ENCODE data around the gene RNF126. TPM values are rescaled to one million over a fixed set of nuclear protein-coding genes. Genes with fewer than 3 reads are reported as not detected.

The RNF126 gene
- polyA plus RNA-seq, 1 donor from 2014 or later, result 33.7 TPM

DNA sequence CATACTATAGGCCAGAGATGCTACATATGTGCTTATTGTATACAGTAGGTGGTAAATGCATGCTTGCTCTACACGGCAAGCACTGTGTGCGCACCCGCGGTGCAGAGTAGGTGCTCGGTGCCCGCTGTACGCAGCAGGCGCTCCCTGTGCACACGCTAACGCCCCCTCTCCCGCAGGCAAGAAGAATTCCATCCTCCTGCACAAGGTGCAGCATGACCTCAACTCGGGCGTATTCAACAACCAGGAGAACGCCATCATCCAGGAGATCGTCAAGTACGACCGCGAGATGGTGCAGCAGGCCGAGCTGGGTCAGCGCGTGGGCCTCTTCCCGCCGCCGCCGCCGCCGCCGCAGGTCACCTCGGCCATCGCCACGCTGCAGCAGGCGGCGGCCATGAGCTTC is 47.4 kb downstream of the RNF126 start:
- no peak overlapping the region for H3K27ac ChIP-seq (ENCODE audit: low read length)
- H3K4me3 ChIP-seq (ENCODE audit: low read length), result no peak overlapping the region
- no peaks in the 10 kb centered on the region for H4K20me1 ChIP-seq (ENCODE audit: insufficient read depth)
- no peaks in the 10 kb centered on the region for H3K27me3 ChIP-seq (ENCODE audit: insufficient read depth, low read depth, low read length)
- no peak overlapping the region for H3K4me2 ChIP-seq (ENCODE audit: low read length)
- H3F3A ChIP-seq (ENCODE audit: insufficient read depth, low read length, poor library complexity, severe bottlenecking), result no peaks in the 10 kb centered on the region
- H3K36me3 ChIP-seq (ENCODE audit: insufficient read depth, low read length), result no peaks in the 10 kb centered on the region
- H3K79me2 ChIP-seq (replicated peaks; ENCODE audit: insufficient read depth, low read length), result no peaks in the 10 kb centered on the region
- no peak overlapping the region for H2AFZ ChIP-seq (ENCODE audit: low read depth, low read length)
- no peak overlapping the region for H3K9ac ChIP-seq (ENCODE audit: low read length)
- TF ChIP-seq EP300 (conservative IDR thresholded peaks at IDR 0.05; ENCODE audit: poor library complexity, severe bottlenecking) (no peak), MXI1 (conservative IDR thresholded peaks at IDR 0.05; ENCODE audit: poor library complexity, severe bottlenecking) (no peak), EZH2 (IDR thresholded peaks at IDR 0.05; ENCODE audit: borderline replicate concordance, insufficient read depth, low read length, poor library complexity, severe bottlenecking) (no peak), SMC3 (conservative IDR thresholded peaks at IDR 0.05; ENCODE audit: poor library complexity) (no peak), TAF1 (IDR thresholded peaks at IDR 0.05; ENCODE audit: low read depth) (no peak), RAD21 (conservative IDR thresholded peaks at IDR 0.05) (no peak)
- TF ChIP-seq, protein P1, sequence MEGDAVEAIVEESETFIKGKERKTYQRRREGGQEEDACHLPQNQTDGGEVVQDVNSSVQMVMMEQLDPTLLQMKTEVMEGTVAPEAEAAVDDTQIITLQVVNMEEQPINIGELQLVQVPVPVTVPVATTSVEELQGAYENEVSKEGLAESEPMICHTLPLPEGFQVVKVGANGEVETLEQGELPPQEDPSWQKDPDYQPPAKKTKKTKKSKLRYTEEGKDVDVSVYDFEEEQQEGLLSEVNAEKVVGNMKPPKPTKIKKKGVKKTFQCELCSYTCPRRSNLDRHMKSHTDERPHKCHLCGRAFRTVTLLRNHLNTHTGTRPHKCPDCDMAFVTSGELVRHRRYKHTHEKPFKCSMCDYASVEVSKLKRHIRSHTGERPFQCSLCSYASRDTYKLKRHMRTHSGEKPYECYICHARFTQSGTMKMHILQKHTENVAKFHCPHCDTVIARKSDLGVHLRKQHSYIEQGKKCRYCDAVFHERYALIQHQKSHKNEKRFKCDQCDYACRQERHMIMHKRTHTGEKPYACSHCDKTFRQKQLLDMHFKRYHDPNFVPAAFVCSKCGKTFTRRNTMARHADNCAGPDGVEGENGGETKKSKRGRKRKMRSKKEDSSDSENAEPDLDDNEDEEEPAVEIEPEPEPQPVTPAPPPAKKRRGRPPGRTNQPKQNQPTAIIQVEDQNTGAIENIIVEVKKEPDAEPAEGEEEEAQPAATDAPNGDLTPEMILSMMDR (IDR thresholded peaks at IDR 0.05; ENCODE audit: poor library complexity, severe bottlenecking), result no peak
- TF ChIP-seq, protein P2, sequence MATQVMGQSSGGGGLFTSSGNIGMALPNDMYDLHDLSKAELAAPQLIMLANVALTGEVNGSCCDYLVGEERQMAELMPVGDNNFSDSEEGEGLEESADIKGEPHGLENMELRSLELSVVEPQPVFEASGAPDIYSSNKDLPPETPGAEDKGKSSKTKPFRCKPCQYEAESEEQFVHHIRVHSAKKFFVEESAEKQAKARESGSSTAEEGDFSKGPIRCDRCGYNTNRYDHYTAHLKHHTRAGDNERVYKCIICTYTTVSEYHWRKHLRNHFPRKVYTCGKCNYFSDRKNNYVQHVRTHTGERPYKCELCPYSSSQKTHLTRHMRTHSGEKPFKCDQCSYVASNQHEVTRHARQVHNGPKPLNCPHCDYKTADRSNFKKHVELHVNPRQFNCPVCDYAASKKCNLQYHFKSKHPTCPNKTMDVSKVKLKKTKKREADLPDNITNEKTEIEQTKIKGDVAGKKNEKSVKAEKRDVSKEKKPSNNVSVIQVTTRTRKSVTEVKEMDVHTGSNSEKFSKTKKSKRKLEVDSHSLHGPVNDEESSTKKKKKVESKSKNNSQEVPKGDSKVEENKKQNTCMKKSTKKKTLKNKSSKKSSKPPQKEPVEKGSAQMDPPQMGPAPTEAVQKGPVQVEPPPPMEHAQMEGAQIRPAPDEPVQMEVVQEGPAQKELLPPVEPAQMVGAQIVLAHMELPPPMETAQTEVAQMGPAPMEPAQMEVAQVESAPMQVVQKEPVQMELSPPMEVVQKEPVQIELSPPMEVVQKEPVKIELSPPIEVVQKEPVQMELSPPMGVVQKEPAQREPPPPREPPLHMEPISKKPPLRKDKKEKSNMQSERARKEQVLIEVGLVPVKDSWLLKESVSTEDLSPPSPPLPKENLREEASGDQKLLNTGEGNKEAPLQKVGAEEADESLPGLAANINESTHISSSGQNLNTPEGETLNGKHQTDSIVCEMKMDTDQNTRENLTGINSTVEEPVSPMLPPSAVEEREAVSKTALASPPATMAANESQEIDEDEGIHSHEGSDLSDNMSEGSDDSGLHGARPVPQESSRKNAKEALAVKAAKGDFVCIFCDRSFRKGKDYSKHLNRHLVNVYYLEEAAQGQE (IDR thresholded peaks at IDR 0.05; ENCODE audit: borderline replicate concordance), result no peak
- H3K9me3 ChIP-seq (ENCODE audit: low read length), result no peaks in the 10 kb centered on the region
- no peaks in the 10 kb centered on the region for H3K9me2 ChIP-seq (ENCODE audit: insufficient read depth, low read length)

- Histone ChIP-seq H3K27me3 (ENCODE audit: insufficient read depth, low read depth, low read length) (no peaks in the 10 kb centered on the region), H3K79me2 (replicated peaks; ENCODE audit: insufficient read depth, low read length) (no peaks in the 10 kb centered on the region), H4K20me1 (ENCODE audit: insufficient read depth) (no peaks in the 10 kb centered on the region), H3K9me3 (ENCODE audit: low read length) (no peaks in the 10 kb centered on the region), H3F3A (ENCODE audit: insufficient read depth, low read length, poor library complexity, severe bottlenecking) (no peaks in the 10 kb centered on the region), H3K9me2 (ENCODE audit: insufficient read depth, low read length) (no peaks in the 10 kb centered on the region), H3K4me3 (ENCODE audit: low read length) (no peak overlapping the region), H3K36me3 (ENCODE audit: insufficient read depth, low read length) (no peaks in the 10 kb centered on the region), H3K27ac (ENCODE audit: low read length) (no peak overlapping the region), H2AFZ (ENCODE audit: low read depth, low read length) (no peak overlapping the region), H3K9ac (ENCODE audit: low read length) (no peak overlapping the region), H3K4me2 (ENCODE audit: low read length) (no peak overlapping the region)
- no peak for TF ChIP-seq EZH2 (IDR thresholded peaks at IDR 0.05; ENCODE audit: borderline replicate concordance, insufficient read depth, low read length, poor library complexity, severe bottlenecking)
Measured at GRCh38 chr19:613732-614567, 49.1 kb downstream of the RNF126 start.

Measured in neural cell (in vitro differentiated cells).